Left renal pelvis (tissue), 4 donors: ENCODE data around the gene SSTR3. TPM values are rescaled to one million over a fixed set of nuclear protein-coding genes. Genes with fewer than 3 reads are reported as not detected.
"Not testable (repeated sequence)": the region's sequence is repeated elsewhere in the genome, so short reads cannot be mapped to it uniquely, and the experiment has no call there.

Experiments
- DNase-seq, 4 donors: peaks; one replicate each; pipeline ENCODE4 v3.0.0-alpha.2; 2013; ENCODE audit warnings: low read depth in 4 of 4, low spot score in 3 of 4
- polyA plus RNA-seq, 4 donors: library from polyadenylated mRNA; unstranded; fragments of 120-200 nt; gene quantifications; one replicate each; pipeline ENCODE4 v1.2.1, GENCODE V29; 2013; ENCODE audit not compliant: insufficient read length in 4 of 4

SSTR3 gene
- polyA plus RNA-seq, 4 donors = 0.55 to 0.98 (median 0.79) TPM

DNA sequence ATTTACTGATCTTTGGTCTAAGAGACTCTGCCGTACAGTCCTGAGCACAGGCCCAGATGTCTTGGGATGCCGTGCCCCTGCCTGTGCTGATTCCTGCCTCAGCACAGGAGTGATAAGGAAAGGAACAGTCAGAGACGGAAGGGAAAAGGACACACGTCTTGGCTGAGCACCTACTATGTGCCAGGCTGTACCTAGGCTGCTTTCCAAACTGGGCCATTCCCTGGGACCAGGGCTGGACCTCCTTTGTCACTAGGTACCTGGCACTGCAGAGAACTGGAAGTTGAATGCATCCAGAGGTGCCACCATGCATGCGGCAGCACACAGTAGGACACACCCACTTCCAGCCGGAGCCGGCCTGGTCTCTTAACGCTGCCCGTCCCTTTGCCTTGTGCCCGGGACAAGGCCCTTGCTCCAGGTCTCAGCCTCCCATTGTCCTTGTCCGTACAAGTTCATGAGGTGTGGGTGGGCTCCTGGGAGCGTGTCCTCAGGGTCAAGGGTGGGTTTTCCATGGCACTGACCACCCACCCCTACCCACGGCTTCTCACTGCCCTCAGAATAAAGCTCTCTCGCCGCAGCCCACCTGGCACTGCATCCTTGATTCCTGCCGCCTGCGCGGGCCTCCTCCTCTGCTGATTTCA, 1.1 kb upstream of the SSTR3 start:
- DNase-seq = no peak

DNA sequence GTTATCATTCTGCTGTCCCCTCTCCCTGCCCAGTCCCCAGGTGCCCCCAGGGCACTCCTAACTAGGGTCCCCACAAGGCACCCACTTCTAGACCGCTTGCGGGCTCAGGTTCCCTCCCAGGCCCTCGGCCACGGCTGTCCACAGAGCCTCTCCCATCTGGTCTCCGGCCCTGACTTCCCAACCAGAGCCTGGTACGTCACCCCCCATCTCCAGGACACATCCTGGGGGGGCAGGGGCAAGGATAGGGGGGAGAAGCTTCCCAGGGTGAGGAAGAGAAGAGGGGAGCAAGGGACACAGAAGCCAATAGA, 457 bp downstream of the SSTR3 start:
- no peak for DNase-seq

DNA sequence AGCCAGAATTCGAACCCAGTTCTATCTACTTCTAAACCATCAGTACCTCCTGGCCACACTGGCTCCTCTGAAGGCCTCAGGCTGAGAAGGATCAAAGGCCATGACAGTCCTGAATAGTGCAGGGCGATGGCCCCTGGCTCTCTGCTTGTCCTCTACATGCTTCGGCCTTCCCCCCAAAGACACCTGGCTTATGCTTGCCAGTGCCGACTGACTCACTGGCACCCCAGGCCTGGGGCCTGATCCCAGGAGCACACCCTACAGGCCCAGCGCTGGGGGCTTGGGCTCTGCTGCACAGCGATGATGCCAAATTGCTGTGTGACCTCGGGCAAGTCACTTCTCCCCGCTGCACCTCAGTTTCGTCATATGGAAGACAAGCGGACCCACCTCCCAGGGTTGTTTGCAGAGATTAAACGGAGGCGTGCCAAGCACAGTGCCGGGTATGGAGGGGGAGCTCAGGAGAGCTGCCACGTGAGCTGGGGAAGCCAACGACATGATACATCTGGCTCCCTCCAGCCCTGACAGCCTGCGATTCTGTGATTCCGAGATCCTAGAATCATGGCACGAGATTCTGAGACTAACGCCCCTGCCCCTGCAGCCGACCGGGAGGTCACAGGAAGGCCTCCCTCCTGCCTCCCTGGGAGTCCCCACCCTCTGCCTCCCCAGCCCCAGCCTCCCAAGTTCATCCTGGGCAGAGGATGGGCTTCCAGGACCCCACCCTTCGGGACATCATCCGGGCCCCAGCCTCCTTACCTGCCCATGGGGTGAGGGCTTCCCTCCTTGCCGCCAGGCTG, 1.0 kb downstream of the SSTR3 start:
- DNase-seq = no peak

DNA sequence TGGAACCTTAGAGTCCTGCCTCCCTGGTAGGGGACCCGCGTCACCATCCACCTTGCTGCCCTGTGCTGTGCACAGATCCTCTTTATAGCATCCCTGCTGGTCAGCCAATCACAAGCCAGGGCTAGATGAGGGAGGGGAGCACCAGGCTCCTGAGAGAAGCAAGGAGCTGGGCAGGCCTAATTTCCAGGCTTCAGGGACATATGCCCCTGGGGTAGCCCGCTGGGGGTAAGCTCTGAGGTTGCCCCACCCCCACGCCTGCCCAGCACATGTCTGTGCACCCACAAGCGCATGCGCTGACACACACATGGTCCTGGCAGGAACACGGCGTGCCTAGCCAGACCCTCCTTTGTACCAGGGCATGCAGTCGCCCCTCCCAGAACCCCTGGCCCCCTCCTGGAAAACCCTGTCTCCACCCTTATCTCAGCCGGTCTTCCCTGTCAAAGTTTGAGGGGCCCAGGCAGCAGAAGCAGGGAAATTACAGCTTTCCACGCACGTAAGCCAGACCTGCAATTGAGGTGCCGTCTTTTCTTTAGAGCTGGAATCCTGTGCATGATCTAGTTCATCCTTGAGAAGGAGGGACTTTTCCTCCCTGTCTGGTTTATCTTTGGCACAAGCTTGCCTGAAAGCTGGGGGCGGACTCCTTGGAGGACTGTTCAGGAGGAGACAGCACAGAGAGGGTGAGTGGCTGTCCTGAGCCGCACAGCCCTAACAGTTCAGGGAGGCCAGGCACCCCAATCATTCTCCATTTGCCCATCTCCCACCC, 2.1 kb downstream of the SSTR3 start:
- no peak for DNase-seq

DNA sequence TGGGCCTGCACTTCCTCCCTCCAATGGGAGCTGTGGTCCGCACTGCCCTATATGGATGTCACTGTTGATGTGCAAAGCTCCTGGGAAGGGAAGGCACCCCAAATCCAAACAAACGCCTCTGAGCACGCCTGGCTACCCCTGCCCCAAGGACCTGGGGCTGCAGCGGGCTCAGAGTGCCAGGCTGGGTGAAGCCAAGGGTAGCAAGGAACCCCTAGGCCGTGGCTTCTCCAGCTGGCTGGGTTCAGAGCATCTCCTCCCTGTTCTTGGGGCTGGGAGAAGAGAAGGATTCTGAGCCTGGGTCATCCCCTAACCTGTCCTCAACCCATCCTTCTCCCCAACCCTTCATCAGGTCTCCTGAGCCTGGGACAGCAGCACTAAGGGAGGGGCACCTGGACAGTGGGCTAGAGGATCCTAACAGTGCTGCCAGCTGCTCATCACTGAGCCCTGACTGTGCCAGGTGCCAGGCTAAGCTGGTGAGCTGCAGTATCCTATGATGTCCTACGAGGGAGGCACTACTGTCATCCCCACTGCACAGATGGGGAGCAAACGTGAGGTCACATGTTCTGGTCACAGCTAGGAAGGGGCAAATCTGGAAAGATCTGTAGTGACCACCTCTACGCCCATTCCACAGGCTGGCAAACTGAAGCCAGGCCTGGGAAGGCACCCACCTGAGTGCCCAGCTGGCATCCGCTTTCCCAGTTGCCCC, 3.0 kb downstream of the SSTR3 start:
- DNase-seq = no peak

DNA sequence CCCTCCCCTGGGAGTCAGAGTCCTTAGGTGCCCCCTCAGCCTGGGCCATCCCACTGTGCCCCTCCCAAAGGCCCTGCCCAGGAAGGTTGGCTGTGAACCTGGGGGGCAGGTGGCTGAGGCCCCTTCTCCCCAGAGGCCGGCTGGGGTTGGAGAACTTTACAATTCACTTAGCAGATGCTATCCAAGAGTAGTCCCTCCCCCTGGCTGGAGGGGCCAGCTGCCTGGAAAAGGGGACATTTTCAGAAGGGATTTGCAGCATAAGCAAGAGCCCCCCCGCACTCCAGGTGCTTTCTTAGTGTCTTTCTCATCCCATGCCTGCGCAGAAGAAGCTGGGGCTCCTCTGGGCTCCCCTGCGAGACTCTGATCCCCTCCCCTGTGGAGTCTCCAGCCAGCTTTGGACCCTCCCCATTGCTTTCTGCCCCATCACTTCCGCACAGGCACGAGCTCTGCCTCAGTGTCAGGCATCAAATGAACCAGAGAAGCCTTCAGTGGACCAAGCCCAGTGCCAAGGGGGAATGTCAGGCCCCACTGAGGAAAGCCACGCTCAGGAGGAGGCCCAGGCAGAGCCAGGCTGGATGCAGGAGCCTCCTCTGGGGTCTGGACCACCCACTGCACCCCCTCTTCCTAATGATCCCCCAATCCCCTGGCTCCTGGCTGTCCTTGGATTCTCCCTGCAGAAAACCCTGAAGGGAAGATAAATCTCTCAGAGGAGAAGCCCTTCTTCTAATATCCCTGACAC, 3.7 kb downstream of the SSTR3 start:
- DNase-seq = no peak

DNA sequence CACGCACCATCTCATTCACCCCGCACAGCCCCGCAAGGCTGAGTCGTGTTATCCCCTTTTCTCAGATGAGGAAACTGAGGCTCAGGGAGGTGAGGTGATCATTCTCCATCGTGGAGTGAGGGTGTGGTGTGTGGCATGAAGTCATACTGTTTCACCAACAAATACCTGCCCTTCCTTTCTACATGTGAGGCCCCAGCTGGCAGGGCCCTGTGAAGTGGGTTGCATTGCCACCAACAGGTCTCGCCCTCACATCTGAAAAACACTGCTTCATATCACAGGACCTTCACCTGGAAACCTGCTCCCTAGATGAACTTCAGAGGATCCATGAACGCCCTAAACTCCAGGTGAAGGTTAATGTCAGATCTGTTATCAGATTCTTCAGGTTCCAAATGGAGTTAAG, 4.3 kb downstream of the SSTR3 start:
- no peak for DNase-seq

DNA sequence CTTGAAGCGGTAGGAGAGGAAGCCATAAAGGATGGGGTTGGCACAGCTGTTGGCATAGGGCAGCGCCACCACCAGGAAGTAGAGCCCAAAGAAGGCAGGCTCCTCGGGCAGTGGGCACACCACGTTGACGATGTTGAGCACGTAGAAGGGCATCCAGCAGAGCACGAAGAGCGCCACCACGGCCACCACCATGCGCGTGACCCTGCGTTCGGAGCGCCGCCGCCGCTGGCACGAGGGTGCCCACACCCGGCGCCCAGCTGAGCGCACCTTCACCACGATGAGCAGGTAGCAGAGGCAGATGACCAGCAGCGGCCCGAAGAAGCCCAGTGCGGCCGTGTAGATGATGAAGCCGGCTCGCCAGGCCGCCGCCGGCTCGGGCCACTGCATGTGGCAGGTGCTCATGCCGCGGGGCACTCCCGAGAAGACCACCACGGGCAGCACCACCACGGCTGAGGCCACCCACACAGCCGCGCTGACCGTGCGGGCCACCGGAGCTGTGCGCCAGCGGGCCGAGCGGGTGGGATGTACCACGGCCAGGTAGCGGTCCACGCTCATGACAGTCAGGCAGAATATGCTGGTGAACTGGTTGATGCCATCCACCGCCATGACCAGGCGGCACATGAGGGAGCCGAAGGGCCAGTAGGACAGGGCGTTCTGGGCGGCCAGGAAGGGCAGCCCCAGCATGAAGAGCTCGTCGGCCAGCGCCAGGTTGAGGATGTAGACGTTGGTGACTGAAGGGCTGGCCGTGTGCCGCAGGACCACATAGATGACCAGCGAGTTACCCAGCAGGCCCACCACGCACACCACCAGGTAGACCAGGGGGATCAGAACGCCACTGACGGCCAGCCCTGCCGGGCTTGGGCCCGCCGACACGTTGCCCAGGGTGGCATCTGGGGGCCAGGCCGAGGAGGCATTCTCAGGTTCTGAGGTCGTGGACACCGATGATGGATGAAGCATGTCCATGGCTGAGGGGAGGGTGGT, 5.1 kb downstream of the SSTR3 start:
- DNase-seq = no peak

DNA sequence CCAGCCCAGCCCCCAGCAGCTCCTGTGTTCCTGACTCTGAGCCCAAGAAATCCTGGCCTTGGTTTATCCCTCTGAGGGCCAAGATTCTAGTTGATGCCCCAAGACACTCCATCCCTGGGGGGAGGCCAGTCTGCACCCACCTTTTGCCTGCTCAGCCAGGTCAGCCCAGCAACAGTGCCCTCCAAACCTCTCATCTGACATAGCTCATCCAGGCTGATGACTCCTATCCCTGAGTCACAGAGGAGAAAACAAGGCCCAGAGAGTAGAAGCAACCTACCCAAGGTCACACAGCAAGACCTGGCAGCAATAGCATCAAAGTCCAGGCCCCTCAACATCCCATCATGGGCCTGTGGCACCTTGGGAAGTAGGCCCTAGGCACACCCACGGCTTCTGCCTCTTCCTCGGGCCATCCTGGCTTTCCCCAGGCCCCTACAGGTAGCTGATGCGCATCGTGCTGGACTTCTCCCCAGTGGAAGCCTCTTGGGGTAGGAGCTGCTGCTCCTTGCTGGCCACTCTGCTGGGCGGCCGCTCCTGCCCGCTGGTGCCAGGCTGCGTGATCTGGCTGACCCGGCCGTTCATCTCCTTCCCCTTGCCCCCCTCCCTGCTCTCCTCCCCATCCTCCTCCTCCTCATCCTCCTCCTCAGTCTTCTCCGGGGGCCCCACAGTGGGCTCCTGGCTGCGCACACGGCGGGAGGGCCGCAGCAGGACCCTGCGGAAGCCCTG, 6.0 kb downstream of the SSTR3 start:
- no peak for DNase-seq

DNA sequence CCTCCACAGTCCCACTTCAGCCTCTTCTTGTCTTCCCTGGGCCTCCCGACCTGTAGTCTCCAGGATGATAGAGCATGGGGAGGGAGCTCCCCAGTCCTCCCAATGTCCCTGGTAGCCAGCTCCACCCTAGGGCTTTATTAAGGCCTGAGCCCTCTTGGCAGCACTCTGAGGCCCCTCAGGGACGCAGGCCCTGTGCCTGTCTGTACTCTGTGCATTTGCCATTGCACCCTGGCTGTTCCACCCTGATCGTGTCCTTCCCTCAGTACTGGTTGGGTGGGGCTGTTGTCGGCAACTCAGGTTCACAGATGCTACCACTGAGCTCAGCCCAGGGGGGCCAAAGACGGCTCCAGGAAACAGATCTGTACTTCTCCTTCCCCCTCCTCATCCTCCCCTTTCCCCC, 7.2 kb downstream of the SSTR3 start:
- no peak for DNase-seq

DNA sequence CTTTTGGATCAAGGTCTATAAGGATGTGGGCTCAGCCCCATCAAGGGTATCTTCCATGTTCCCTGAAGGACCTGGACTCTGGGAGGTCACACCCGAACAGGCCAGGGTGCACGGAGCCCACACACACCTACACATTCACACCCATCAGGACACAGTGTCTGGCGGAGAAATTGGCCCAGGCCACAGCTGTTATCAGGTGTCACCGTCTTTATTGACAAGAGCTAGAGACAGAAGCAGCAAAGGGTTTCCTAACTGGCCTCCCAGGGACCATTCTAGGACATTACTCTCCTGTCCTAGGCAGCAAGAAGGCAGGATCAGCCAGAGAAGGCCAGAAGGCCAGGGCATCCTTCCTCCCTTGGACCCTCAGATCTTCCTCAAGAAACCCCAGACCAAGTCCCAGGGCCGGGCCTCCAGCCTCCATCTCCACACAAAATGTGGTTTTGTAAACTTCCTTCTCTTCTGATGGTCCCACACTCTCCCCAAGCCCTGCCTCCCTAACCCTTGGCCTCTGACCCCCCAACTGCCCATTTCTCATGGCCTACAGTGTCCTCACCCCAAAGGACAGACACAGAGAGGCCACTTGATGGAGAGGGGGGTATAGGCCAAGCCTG, 8.1 kb downstream of the SSTR3 start:
- no peak for DNase-seq

DNA sequence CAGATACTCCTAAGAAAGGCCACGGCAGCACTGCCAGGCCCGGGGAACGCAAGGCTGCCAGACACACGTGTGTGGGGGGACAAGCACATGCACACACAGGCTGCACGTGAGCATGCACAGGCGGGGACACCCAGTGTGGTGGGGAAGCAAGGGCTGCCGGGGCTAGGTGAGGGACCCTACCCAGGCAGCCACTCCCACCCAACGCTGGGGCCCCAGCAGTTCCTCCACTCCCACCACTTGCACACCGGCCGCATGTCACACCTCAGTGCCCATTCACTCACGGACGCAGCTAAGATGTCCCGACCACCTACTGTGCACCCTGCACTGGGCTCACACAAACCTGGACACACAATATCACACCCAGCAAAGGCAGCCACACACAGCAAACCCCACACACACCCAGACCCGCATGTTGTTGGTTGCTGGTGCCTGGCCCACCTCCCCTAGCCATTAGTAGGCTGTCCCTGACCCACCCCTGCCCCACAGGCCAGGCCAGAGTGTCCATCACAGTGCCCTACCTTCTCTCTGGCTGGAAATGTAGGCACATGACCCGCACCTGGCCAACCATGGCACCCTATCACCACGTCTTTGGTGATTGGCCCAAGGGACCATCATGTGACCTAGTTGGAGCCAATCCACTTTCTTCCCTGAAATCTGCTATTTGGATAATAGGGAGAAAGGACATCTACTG, 8.8 kb downstream of the SSTR3 start:
- DNase-seq = no peak

DNA sequence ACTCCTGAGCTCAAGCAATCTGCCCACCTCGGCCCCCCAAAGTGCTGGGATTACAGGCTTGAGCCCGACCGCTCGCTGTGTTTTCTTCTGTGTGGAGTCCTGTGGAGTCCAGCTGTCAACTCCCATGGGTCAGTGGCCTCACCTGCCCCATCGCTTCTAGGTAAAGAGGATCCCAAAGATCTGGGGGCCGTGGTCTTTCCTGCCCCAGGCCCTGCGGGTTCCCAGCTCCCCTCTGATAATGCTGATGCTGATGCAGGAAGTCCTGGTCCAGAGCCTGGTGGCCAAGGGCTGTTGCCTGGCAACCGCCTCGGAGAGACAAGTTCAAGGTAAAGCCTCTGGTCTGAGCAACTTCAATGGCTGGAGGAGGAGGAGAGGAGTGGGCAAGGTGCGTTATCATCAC, 9.6 kb downstream of the SSTR3 start:
- no peak for DNase-seq

DNA sequence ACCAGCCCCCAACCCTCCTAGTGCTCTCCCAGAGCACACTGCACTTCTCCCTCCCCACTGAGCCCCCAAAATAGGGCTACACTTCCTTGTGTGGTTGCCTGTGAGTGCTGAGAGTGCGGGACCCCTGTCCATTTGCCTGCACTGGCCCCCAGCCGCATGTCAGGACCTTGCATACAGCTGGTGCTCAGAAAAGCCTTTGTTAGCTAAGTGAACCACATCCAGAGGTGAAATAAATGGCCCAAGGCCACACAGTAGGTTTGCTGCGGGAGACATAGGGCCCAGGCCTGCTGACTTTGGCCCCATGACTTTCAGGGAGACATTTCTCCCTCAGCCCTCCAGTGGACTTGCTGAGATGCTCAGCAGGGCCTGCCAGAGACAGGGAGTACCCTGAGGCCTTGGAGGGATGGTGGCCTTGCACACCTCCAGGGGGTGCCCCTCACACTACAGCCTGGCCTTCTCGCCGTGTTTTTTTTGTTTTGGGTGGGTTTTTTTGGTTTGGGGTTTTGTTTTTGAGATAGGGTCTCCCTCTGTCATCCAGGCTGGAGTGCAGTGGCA, 10.2 kb downstream of the SSTR3 start:
- DNase-seq = no peak

DNA sequence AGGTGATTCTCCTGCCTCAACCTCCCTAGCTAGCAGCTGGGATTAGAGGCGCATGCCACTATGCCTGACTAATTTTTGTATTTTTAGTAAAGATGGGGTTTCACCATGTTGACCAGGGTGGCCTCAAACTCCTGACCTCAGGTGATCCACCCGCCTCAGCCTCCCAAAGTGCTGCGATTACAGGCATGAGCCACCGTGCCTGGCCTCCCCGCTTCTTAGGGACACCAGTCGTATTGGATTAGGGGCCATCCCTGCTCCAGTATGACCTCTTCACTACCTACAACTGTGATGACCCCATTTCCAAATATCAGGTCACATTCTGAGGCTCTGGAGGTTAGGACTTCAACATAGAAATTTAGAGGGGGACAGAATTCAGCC, 10.8 kb downstream of the SSTR3 start:
- DNase-seq = not testable (repeated sequence)

DNA sequence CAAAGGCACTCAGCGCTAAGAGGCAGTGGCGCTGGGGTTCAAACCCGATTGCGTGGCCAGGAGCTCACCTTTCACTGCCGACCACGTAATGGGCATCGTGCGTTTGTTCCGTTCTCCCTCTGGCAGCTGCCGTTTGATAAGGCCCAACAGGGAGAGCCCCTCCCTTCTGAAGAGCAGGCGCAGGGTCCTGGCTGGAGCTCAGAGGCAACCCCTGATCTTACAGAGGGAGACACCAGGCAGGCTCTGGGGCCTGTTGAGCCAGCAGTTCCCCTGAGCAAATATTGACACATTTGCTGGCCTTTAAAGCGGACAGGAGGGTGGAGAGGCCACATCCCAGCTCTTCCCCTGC, 12.5 kb downstream of the SSTR3 start:
- no peak for DNase-seq

DNA sequence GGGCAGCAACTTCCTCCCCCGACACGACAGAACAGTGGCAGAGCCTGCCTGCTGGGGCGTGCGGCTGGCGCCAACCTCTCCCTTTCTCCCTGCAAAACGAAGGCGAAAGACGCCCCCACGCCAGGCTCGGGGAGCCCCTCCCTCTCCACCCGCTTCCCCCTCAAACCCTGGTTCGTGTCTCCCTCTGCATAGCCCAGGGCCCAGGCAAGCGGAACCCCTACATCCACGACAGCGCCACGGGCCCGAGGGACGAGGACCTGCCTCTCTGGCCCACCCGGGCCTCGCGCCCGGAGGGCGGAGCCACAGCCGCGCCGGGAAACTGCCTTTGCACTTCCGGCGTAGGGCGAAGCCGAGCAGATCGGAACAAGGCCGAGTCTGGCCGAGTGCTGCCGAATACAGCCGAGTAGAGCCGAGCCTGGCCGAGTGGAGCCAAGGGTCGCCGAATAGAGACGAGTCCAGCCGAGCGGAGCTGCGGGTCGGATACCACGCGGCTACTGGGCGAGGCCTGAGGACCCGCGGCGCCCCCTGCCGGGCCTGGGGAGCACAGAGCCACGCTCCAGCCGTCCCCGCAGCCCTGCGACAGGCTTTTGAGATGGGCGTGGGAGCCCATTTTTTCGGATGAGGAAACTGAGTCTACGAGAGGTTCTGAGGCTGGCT, 13.0 kb downstream of the SSTR3 start:
- DNase-seq = peak; percentile 96 to 98 (median 97)
